Fibroblast of lung (primary cell): Measurements from ENCODE around the gene SLC13A5. TPM values are rescaled to one million over a fixed set of nuclear protein-coding genes. Genes with fewer than 3 reads are reported as not detected.
"Not testable (repeated sequence)": the region's sequence is repeated elsewhere in the genome, so short reads cannot be mapped to it uniquely, and the experiment has no call there.

Experiments
- DNase-seq, 2 donors: peaks; one replicate each; pipeline versions ENCODE4 v3.0.0 to v3.0.0-alpha.2; 2010; ENCODE audit warnings: low read depth in 2 of 2
- H2AFZ ChIP-seq: 2 replicates; pipeline ENCODE4 v1.5.1; 2012; ENCODE audit warnings: low read length, control low read depth, inconsistent platforms
- H3K27ac ChIP-seq: 2 replicates; pipeline ENCODE4 v1.5.1; 2011; ENCODE audit warnings: low read length, control low read depth; ENCODE audit not compliant: insufficient read depth
- H3K27me3 ChIP-seq: 2 replicates; pipeline ENCODE4 v1.5.1; 2011; ENCODE audit warnings: mild to moderate bottlenecking, low read length; ENCODE audit not compliant: control insufficient read depth, insufficient read depth
- H3K36me3 ChIP-seq: 2 replicates; pipeline ENCODE4 v1.5.1; 2011; ENCODE audit warnings: low read length; ENCODE audit not compliant: control insufficient read depth, insufficient read depth
- H3K4me1 ChIP-seq: 2 replicates; pipeline ENCODE4 v1.5.1; 2011; ENCODE audit warnings: low read length; ENCODE audit not compliant: control insufficient read depth, insufficient read depth; ENCODE audit errors: extremely low read depth
- H3K4me2 ChIP-seq: 2 replicates; pipeline ENCODE4 v1.5.1; 2011; ENCODE audit warnings: low read length, control low read depth; ENCODE audit not compliant: insufficient read depth; ENCODE audit errors: extremely low read depth
- H3K4me3 ChIP-seq, 4 experiments: fragments of 200-600 bp in 1 of 4; sonication (generic) in 1 of 4; replicated peaks in 1 of 4; 2 replicates each; pipeline ENCODE4 v1.5.1; 2011 to 2016; ENCODE audit warnings: low read length in 4 of 4, low read depth in 3 of 4, mild to moderate bottlenecking in 3 of 4, control low read depth in 2 of 4, inconsistent platforms in 1 of 4, mixed read lengths in 1 of 4; ENCODE audit not compliant: insufficient read depth in 1 of 4; ENCODE audit errors: control extremely low read depth in 1 of 4
- H3K79me2 ChIP-seq: 2 replicates; pipeline ENCODE4 v1.5.1; 2012; ENCODE audit warnings: mild to moderate bottlenecking, low read length, inconsistent platforms; ENCODE audit not compliant: control insufficient read depth, insufficient read depth
- H3K9ac ChIP-seq: 2 replicates; pipeline ENCODE4 v1.5.1; 2011; ENCODE audit warnings: mild to moderate bottlenecking, low read length, control low read depth; ENCODE audit not compliant: insufficient read depth
- H3K9me3 ChIP-seq: 2 replicates; pipeline ENCODE4 v1.5.1; 2012; ENCODE audit warnings: low read depth, low read length; ENCODE audit not compliant: control insufficient read depth, insufficient read depth
- H4K20me1 ChIP-seq: 2 replicates; pipeline ENCODE4 v1.5.1; 2011; ENCODE audit warnings: low read length; ENCODE audit not compliant: control insufficient read depth, insufficient read depth; ENCODE audit errors: extremely low read depth
- EZH2 ChIP-seq: IDR thresholded peaks from 2 replicates; pipeline ENCODE4 v1.5.1; 2012; ENCODE audit warnings: low read length, control low read depth, mild to moderate bottlenecking; ENCODE audit errors: missing control alignments
- polyA plus RNA-seq, 2 donors: library from polyadenylated mRNA; depleted of rRNA in 1 of 2; stranded (reverse) in 1 of 2; unstranded in 1 of 2; fragments of >200 nt; gene quantifications; 2 replicates each; pipeline ENCODE4 v1.2.1, GENCODE V29; 2011 to 2012; ENCODE audit warnings: missing spikeins in 1 of 2
- total RNA-seq: library from RNA; depleted of rRNA; stranded (reverse); fragments of >200 nt; gene quantifications from 2 replicates; pipeline ENCODE4 v1.2.1, GENCODE V29; 2014
- TF ChIP-seq, protein P1 (sequence below), 2 donors: IDR thresholded peaks in 1 of 2; conservative IDR thresholded peaks in 1 of 2; 1 replicate in 1 of 2; 2 replicates in 1 of 2; pipeline ENCODE4 v1.5.1; 2011 to 2012; ENCODE audit warnings: low read length in 2 of 2, control low read depth in 1 of 2, inconsistent platforms in 1 of 2, low read depth in 1 of 2, mild to moderate bottlenecking in 1 of 2

The SLC13A5 gene
- total and polyA plus RNA-seq, 2 donors (not counting 1 experiment from before 2014, with no cell fraction given), result not detected

- H4K20me1 ChIP-seq, result no peaks in the 10 kb centered on the region
- TF ChIP-seq EZH2, result no peak
- TF ChIP-seq, protein P1, sequence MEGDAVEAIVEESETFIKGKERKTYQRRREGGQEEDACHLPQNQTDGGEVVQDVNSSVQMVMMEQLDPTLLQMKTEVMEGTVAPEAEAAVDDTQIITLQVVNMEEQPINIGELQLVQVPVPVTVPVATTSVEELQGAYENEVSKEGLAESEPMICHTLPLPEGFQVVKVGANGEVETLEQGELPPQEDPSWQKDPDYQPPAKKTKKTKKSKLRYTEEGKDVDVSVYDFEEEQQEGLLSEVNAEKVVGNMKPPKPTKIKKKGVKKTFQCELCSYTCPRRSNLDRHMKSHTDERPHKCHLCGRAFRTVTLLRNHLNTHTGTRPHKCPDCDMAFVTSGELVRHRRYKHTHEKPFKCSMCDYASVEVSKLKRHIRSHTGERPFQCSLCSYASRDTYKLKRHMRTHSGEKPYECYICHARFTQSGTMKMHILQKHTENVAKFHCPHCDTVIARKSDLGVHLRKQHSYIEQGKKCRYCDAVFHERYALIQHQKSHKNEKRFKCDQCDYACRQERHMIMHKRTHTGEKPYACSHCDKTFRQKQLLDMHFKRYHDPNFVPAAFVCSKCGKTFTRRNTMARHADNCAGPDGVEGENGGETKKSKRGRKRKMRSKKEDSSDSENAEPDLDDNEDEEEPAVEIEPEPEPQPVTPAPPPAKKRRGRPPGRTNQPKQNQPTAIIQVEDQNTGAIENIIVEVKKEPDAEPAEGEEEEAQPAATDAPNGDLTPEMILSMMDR (conservative IDR thresholded peaks at IDR 0.05 in 1 of 2, IDR thresholded peaks at IDR 0.05 in 1 of 2; ENCODE audit: low read depth in 1 of 2, low read length in 2 of 2), result no peak
- no peaks in the 10 kb centered on the region for H3K36me3 ChIP-seq
- no peaks in the 10 kb centered on the region for H3K27me3 ChIP-seq
- no peak overlapping the region for H3K9ac ChIP-seq
- H2AFZ ChIP-seq, result no peak overlapping the region
- H3K4me3 ChIP-seq, result no peak overlapping the region
- DNase-seq, result peak in 1 of 2 donors; percentile 9
- H3K4me2 ChIP-seq, result no peak overlapping the region
- no peak overlapping the region for H3K27ac ChIP-seq
- no peaks in the 10 kb centered on the region for H3K79me2 ChIP-seq
- H3K4me1 ChIP-seq, result peaks cover 17% of the 10 kb centered on the region
- H3K9me3 ChIP-seq, result no peaks in the 10 kb centered on the region
Measured at GRCh38 chr17:6749519-6749918, 36.4 kb upstream of the SLC13A5 start.

GRCh38 chr17:6748617-6749016 is 35.4 kb upstream of the SLC13A5 start:
- Histone ChIP-seq H4K20me1 (no peaks in the 10 kb centered on the region), H3K4me2 (no peak overlapping the region), H2AFZ (no peak overlapping the region), H3K4me3 (no peak overlapping the region), H3K36me3 (no peaks in the 10 kb centered on the region), H3K4me1 (peaks cover 13% of the 10 kb centered on the region), H3K79me2 (no peaks in the 10 kb centered on the region), H3K27me3 (peaks cover under 1% of the 10 kb centered on the region), H3K27ac (no peak overlapping the region), H3K9me3 (no peaks in the 10 kb centered on the region), H3K9ac (no peak overlapping the region)
- no peak for TF ChIP-seq EZH2
- TF ChIP-seq, protein P1 (conservative IDR thresholded peaks at IDR 0.05 in 1 of 2, IDR thresholded peaks at IDR 0.05 in 1 of 2; ENCODE audit: low read depth in 1 of 2, low read length in 2 of 2), result no peak
- DNase-seq, result no peak

GRCh38 chr17:6746665-6747064 is 33.5 kb upstream of the SLC13A5 start:
- not testable (repeated sequence) for H3K27ac ChIP-seq, H3K79me2 ChIP-seq, H3K36me3 ChIP-seq, H3K9me3 ChIP-seq, H3K4me3 ChIP-seq, H4K20me1 ChIP-seq, H3K9ac ChIP-seq, H3K4me1 ChIP-seq, H2AFZ ChIP-seq, H3K27me3 ChIP-seq, H3K4me2 ChIP-seq, DNase-seq
